Activated CD4-positive, alpha-beta T cell treated with anti-CD3 and anti-CD28 coated beads, Interleukin-2, Interleukin-6, amounts not matched to agents 100 ng/mL and 50 ng/mL, durations not matched to agents 16 hours and 8 hours (primary cell): ENCODE results near the gene BLOC1S3.
A peak's percentile ranks its signal among the peaks of the same experiment; 100 is the strongest.

ENCODE experiments used
- DNase-seq: peaks from one replicate; pipeline ENCODE4 v3.0.0-alpha.2; 2020

Gene BLOC1S3

DNA sequence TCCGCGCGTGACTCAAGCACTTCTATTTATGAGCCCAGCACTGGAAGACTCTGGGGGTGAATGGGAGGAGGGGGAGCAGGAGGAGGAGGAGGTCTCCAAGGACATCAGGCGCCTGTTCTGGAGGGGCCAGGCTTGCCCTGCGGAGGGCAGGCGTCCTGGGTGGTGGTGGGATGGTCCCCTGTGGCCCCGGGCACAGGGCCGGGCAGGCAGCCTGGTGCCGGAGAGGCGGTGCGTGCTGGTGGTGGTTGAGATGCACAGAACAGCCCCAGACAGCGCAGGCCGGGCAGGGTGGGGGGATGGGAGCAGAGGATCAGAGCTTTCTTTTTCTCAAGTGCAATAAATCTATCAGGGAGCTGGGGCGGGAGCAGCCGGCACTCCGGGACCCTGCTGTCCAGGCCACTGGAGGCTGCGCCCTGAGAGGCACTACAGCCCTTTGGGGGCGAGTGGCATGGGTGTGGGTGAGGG is 31.8 kb upstream of the BLOC1S3 start:
- no peak for DNase-seq

- no peak for DNase-seq
Measured at GRCh38 chr19:45147835-45148676, 30.5 kb upstream of the BLOC1S3 start.

GRCh38 chr19:45149129-45149528 is 29.5 kb upstream of the BLOC1S3 start:
- DNase-seq = no peak

- DNase-seq = no peak
Measured at GRCh38 chr19:45150180-45150579, 28.4 kb upstream of the BLOC1S3 start.

DNA sequence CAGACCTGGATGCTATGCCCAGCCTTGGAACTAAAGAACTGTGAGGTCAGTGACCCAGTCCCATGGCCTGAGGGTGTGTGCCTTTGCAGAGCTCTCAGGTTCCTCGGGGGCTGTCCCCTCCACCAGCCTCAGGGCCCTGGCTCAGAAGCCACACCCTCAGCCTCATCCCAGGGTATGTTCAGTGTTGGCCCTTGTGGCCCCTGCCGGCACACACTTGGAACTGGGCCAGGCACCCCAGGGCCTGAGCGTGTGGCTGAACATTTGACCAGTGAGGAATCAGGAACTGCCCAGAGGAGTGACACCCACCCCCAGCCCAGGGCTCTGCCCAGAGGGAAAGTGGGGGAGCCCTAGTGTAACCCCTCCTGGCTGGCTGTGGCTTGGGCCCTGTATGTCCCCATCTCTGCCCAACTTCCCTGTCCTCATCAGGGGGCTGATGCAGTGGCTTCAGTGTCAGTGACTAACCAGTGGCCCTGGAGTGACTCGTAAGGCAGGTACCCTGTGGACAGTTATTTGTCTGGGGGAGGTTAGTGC is 27.8 kb upstream of the BLOC1S3 start:
- no peak for DNase-seq

DNA sequence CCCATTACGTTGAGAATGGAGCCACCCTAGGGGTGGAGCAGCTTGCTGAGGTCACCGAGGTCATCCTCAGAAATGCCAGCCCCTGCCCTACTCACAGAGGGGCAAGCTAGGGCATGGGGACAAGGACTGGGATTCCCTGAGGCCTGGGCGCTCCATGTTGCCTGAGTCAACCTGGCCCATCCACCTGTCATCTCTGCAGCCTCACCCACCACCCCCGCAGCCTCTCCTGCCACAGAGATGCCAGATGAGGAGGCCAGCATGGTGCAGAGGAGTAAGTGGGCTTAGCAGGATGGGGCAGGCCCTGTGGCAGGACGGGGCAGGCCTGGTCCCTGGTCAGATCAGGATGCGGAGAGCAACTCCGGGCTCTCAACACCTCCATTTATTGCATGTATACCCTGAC is 27.3 kb upstream of the BLOC1S3 start:
- DNase-seq = no peak

GRCh38 chr19:45151821-45152503 is 26.6 kb upstream of the BLOC1S3 start:
- DNase-seq = no peak

GRCh38 chr19:45152504-45153338 is 25.9 kb upstream of the BLOC1S3 start:
- DNase-seq = peak; percentile 49

GRCh38 chr19:45153339-45154063 is 25.1 kb upstream of the BLOC1S3 start:
- DNase-seq = peak; percentile 32

GRCh38 chr19:45154064-45154827 is 24.3 kb upstream of the BLOC1S3 start:
- no peak for DNase-seq

DNA sequence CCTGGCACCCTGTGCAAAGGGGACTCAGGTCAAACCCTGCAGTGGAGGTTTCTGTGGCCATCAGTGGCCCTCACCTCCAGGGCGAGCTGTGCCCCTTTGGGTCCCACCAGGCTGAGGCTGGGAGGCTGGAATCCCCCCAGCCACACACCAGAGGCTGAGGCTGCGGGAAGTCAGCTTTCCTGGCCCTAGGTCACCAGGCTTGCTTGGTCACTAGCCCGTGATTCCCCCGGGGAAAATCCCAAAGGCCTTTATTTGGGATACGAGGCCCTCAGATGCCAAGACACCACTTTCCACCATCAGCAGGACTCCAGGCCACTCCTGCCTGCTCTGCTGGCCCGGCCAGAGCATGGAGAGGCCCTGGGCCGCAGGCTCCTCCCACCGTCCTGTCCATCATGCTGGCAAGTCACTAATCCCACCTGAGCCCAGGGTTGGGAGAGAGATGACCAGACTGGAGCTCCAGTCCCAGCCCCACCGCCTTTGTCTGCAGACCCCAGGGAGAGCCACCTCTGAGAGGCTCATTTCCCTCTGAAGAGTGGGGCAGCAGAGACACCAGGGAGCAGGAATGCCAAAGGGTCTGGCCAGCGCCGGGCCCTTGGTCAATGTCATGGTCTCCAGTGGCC is 22.5 kb upstream of the BLOC1S3 start:
- DNase-seq = no peak

- no peak for DNase-seq
Measured at GRCh38 chr19:45156751-45157150, 21.8 kb upstream of the BLOC1S3 start.

DNA sequence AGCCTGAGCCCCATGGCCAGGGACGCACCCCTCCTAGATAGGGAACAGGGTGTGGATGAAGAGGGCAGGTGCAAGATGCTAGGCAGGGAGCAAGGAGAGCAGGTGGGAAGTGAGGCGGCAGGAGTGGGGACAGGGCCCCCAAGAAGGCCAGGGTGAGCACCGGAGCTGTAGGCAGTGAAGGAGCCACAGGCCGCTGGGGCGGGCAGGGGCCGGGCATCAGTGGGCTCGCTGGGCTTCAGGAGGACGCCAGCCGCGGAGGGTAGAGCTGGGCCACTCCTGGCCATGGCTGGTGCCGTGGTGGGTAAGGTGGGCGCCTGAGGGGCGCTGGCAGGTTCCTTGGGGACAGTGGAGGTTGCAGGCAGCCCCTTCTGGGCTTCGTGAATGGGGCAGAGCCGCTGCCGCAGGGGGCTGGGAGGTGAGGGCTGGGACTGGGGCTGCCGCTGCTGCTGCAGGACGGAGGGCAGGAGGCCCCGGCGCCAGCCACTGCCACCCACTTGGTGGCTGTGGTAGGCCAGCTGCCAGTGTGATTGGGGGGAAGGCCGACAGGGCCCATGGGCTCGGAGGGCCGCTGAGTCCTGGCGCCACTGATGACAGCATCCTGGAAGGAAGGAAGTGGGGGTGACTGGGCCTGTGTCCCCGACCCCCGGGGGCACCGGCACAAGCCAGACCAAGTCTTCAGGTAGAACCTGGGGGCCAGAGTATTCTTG is 19.9 kb upstream of the BLOC1S3 start:
- DNase-seq = no peak

DNA sequence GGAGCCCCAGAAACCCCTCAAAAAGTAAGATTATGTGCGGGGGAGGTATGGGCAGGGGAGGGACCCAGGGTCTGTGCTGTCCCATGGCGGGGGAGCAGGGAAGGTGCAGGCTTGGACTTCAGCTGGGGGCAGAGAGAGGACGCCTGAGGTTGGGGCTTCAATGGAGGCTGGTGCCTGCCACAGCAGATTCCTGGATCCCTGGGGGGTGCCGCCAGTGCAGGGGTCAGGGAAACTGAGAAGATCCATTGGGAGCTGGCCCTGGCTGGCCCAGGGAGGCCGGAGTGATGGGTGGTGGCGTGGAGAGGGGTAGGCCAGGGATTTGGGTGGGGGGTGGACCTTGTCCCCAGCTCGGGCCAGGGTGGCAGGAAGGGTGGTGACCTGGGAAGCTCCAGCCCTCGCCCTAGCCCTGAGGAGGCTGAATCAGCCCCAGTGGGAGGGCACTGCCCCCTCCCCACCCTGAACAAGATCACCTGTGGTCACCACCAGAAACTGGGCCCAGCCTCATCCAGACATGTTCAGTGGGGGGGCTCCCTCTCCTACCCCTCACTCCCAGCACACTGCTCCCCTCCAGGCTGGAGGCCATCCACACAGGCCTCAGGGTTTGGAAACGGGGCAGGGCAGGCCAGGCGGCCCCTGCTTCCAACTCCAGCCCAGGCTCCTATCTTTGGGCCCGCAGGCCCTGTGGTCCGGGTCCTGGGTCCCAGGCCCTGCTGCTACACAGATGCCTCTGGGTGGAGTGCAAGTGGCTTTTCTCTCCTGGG is 19.2 kb upstream of the BLOC1S3 start:
- no peak for DNase-seq

DNA sequence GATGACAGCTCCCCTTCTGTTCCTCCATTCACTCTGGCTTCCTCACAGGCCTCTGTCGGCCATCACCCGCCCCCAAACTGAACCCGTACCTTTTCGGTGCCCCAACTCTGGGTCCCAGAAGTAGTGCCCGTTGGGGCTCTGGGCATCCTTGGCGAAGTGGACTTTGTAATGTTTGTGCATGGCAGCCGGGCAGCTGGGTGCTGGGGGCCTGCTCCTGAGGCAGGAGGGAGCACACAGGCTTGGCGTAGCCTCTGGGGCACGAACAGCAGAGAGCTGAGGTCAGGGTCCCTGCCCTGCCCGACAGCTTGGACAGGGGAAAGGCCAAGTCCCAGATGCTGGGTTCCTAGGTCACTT is 18.6 kb upstream of the BLOC1S3 start:
- no peak for DNase-seq

DNA sequence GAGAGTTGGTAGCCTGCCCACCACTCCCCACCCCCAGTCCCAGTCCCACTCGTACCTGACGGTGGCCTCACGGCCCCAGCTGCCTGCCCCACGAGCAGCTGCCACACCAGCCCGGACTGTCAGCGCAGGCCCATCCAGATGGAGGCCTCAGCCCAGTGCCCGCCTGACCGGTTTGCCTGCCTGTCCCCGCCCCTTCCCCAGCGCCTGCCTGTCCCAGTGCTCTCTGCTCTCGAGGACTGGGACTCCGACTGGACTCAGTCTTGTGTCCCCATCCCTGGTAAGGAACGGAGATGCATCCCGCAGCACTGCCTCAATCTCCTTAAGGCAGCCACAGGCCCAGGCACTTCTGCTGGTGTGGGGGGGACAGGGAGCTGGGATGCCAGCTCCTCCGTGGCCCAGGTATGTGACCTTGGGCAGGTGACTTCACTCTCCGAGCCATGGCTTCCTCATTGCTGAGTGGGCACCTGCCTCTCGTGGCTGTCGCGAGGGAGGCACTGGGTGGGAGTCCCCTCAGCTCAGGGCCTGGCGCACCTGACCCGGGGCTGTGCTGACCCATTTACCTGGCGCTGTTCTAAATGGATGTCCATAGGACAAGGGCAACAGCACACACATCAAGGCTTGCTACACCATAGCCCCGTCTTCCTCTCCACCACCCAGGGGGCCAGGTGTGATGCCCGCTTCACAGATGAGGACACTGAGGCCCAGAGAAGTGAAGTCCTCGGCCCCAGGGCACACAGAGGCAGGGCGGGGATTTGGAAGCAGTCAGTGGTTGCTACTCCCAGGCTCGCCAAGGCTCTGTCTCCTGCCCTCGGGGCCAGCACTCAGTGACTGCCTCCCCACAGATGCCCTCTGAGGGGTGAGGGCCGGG is 17.5 kb upstream of the BLOC1S3 start, which contains the start of gene NKPD1:
Gene NKPD1 (minus strand): TSS at position 113 of the 868 bp plus-strand sequence. CDS start 832 bp downstream, outside the sequence.
- no peak for DNase-seq

DNA sequence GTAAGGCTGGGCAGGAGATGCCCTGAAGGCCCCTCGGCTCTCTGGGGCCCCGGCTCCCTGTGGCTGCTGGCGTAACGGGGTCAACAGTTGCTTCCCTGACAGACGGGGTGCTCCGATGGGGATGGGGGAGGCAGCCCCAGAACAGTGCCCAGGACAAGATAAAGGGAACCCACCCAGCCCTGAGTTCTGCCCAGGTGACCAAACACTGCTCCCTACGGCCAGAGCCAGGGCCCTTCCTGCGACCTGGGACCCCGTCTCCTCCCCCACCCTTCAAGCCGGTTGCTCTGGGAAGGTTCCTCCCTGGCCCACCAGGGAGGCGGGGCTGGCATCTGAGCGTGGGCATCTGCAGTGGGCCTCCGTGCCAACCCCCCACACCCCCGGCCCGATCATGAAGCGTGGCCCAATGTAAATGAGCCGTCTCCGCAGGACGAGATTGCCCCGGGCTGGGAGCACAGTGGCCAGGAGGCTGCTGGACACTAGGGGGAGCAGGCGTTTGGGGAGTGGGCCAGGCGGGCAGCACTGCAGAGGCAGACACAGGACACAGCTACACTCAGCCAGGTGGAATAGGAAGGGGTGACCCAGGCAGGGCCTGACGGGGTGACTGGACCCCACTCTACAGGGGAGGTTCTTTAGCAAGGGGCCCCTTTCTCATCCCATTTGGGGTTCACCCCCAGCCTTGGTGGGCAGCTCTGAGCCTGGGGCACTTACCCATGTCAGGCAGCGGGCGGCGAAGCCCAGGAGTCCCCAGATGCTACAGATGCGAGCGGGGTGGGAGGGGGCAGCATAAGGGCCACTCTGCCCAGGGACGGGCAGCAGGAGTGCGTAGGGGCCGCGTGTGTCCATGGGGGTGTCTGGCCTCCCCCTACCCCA is 16.6 kb upstream of the BLOC1S3 start:
- no peak for DNase-seq
